ENCODE measurements around the gene KDM4C.
"Not testable (repeated sequence)": the region's sequence is repeated elsewhere in the genome, so short reads cannot be mapped to it uniquely, and the experiment has no call there.

Gene KDM4C

GRCh38 chr9:6802926-6803325 lies 45.2 kb downstream of the KDM4C start:
- no peaks in the 10 kb centered on the region for H3K27me3 ChIP-seq (ENCODE audit: low read length)
- H3K9ac ChIP-seq (ENCODE audit: low read length) = no peak overlapping the region
- no peaks in the 10 kb centered on the region for H4K20me1 ChIP-seq (ENCODE audit: low read depth, low read length)
- H3K9me2 ChIP-seq (replicated peaks; ENCODE audit: insufficient read depth, low read length) = no peaks in the 10 kb centered on the region
- peaks cover 8% of the 10 kb centered on the region for H3K79me2 ChIP-seq (ENCODE audit: insufficient read depth, low read length)
- H3K36me3 ChIP-seq (ENCODE audit: low read length) = peaks cover 3% of the 10 kb centered on the region; the same call in 1 of the 2 replicates
- no peak for TF ChIP-seq CTCF (IDR thresholded peaks at IDR 0.05; ENCODE audit: insufficient read depth, low read length, poor library complexity, severe bottlenecking)
- no peak for TF ChIP-seq EZH2phosphoT487 (conservative IDR thresholded peaks at IDR 0.05; ENCODE audit: low read length)
- H3F3A ChIP-seq (ENCODE audit: insufficient read depth) = no peaks in the 10 kb centered on the region
- no peak overlapping the region for H2AFZ ChIP-seq (ENCODE audit: low read depth, low read length, severe bottlenecking)
- no peak overlapping the region for H3K27ac ChIP-seq (ENCODE audit: low read depth, low read length)
- H3K9me3 ChIP-seq (ENCODE audit: insufficient read depth, low read length) = no peaks in the 10 kb centered on the region
- no peak overlapping the region for H3K4me2 ChIP-seq (ENCODE audit: low read depth, low read length, poor library complexity, severe bottlenecking)
- H3K4me3 ChIP-seq (ENCODE audit: insufficient read depth, low read length, poor library complexity, severe bottlenecking) = no peak overlapping the region

GRCh38 chr9:6805532-6805931 lies 47.8 kb downstream of the KDM4C start:
- H3F3A ChIP-seq (ENCODE audit: insufficient read depth) = peaks cover 6% of the 10 kb centered on the region; the same call in 1 of the 2 replicates
- no peak overlapping the region for H3K27ac ChIP-seq (ENCODE audit: low read depth, low read length)
- peaks cover 2% of the 10 kb centered on the region; the same call in 1 of the 2 replicates for H3K36me3 ChIP-seq (ENCODE audit: low read length)
- peaks cover 8% of the 10 kb centered on the region; the same call in 1 of the 2 replicates for H3K79me2 ChIP-seq (ENCODE audit: insufficient read depth, low read length)
- no peak overlapping the region for H3K4me2 ChIP-seq (ENCODE audit: low read depth, low read length, poor library complexity, severe bottlenecking)
- TF ChIP-seq EZH2phosphoT487 (conservative IDR thresholded peaks at IDR 0.05; ENCODE audit: low read length) (no peak), CTCF (IDR thresholded peaks at IDR 0.05; ENCODE audit: insufficient read depth, low read length, poor library complexity, severe bottlenecking) (no peak)
- H3K9ac ChIP-seq (ENCODE audit: low read length) = no peak overlapping the region
- no peaks in the 10 kb centered on the region for H3K27me3 ChIP-seq (ENCODE audit: low read length)
- no peak overlapping the region for H3K4me3 ChIP-seq (ENCODE audit: insufficient read depth, low read length, poor library complexity, severe bottlenecking)
- H3K9me2 ChIP-seq (replicated peaks; ENCODE audit: insufficient read depth, low read length) = no peaks in the 10 kb centered on the region
- no peaks in the 10 kb centered on the region for H3K9me3 ChIP-seq (ENCODE audit: insufficient read depth, low read length)
- no peak overlapping the region for H2AFZ ChIP-seq (ENCODE audit: low read depth, low read length, severe bottlenecking)
- H4K20me1 ChIP-seq (ENCODE audit: low read depth, low read length) = no peaks in the 10 kb centered on the region

GRCh38 chr9:6806318-6806717 lies 48.5 kb downstream of the KDM4C start:
- H3F3A ChIP-seq (ENCODE audit: insufficient read depth); H3K4me2 ChIP-seq (ENCODE audit: low read depth, low read length, poor library complexity, severe bottlenecking); H3K79me2 ChIP-seq (ENCODE audit: insufficient read depth, low read length); H3K9me2 ChIP-seq (replicated peaks; ENCODE audit: insufficient read depth, low read length); H3K36me3 ChIP-seq (ENCODE audit: low read length); H2AFZ ChIP-seq (ENCODE audit: low read depth, low read length, severe bottlenecking); H3K27me3 ChIP-seq (ENCODE audit: low read length); H3K4me3 ChIP-seq (ENCODE audit: insufficient read depth, low read length, poor library complexity, severe bottlenecking); H3K27ac ChIP-seq (ENCODE audit: low read depth, low read length); H3K9me3 ChIP-seq (ENCODE audit: insufficient read depth, low read length); H3K9ac ChIP-seq (ENCODE audit: low read length); H4K20me1 ChIP-seq (ENCODE audit: low read depth, low read length): not testable (repeated sequence)

GRCh38 chr9:6807669-6808068 lies 49.9 kb downstream of the KDM4C start:
- H3K9me3 ChIP-seq (ENCODE audit: insufficient read depth, low read length); H3K9me2 ChIP-seq (replicated peaks; ENCODE audit: insufficient read depth, low read length); H3K4me2 ChIP-seq (ENCODE audit: low read depth, low read length, poor library complexity, severe bottlenecking); H3F3A ChIP-seq (ENCODE audit: insufficient read depth); H3K27ac ChIP-seq (ENCODE audit: low read depth, low read length); H3K79me2 ChIP-seq (ENCODE audit: insufficient read depth, low read length); H3K9ac ChIP-seq (ENCODE audit: low read length); H3K36me3 ChIP-seq (ENCODE audit: low read length); H2AFZ ChIP-seq (ENCODE audit: low read depth, low read length, severe bottlenecking); H3K27me3 ChIP-seq (ENCODE audit: low read length); H3K4me3 ChIP-seq (ENCODE audit: insufficient read depth, low read length, poor library complexity, severe bottlenecking); H4K20me1 ChIP-seq (ENCODE audit: low read depth, low read length): not testable (repeated sequence)

Measured in SU-DHL-6 (cell line).